Loucy (cell line): ENCODE measurements around the gene TICAM2.

Experiments
- H2AFZ ChIP-seq: fragments of 200-600 bp; sonication (generic); 2 replicates; pipeline ENCODE4 v1.6.0; 2016; ENCODE audit warnings: antibody characterized with exemption, mild to moderate bottlenecking, low read length, moderate library complexity
- H3F3A ChIP-seq: fragments of 200-600 bp; 2 replicates; pipeline ENCODE4 v1.6.0; 2016; ENCODE audit warnings: antibody characterized with exemption, low read depth, mild to moderate bottlenecking
- H3K27me3 ChIP-seq: fragments of 200-600 bp; sonication (generic); 2 replicates; pipeline ENCODE4 v1.6.1; 2014; ENCODE audit warnings: low read length, mild to moderate bottlenecking; ENCODE audit not compliant: insufficient read depth, poor library complexity, severe bottlenecking
- H3K36me3 ChIP-seq: fragments of 200-600 bp; sonication (generic); 2 replicates; pipeline ENCODE4 v1.6.1; 2016; ENCODE audit warnings: low read length; ENCODE audit not compliant: insufficient read depth
- H3K4me1 ChIP-seq: fragments of 200-600 bp; sonication (generic); 2 replicates; pipeline ENCODE4 v1.5.1; 2014; ENCODE audit warnings: low read length, mild to moderate bottlenecking; ENCODE audit not compliant: insufficient read depth, poor library complexity, severe bottlenecking
- H3K4me2 ChIP-seq: fragments of 200-600 bp; sonication (generic); 2 replicates; pipeline ENCODE4 v1.6.0; 2014; ENCODE audit warnings: antibody characterized with exemption, low read length, low read depth, mild to moderate bottlenecking; ENCODE audit not compliant: poor library complexity, severe bottlenecking
- H3K4me3 ChIP-seq: fragments of 200-600 bp; sonication (generic); 2 replicates; pipeline ENCODE4 v1.5.1; 2014; ENCODE audit warnings: low read length, mild to moderate bottlenecking, mixed read lengths; ENCODE audit not compliant: poor library complexity, severe bottlenecking
- H3K79me2 ChIP-seq: fragments of 200-600 bp; sonication (generic); 2 replicates; pipeline ENCODE4 v1.6.1; 2014; ENCODE audit warnings: low read length; ENCODE audit not compliant: insufficient read depth
- H3K9ac ChIP-seq: fragments of 200-600 bp; sonication (generic); 2 replicates; pipeline ENCODE4 v1.6.0; 2014; ENCODE audit warnings: mild to moderate bottlenecking, low read depth, low read length, moderate library complexity; ENCODE audit not compliant: poor library complexity, severe bottlenecking
- H3K9me2 ChIP-seq: fragments of 200-600 bp; sonication (generic); replicated peaks from 2 replicates; pipeline ENCODE4 v1.6.1; 2016; ENCODE audit warnings: low read depth, low read length, mixed read lengths
- H3K9me3 ChIP-seq: fragments of 200-600 bp; sonication (generic); 2 replicates; pipeline ENCODE4 v1.6.1; 2014; ENCODE audit warnings: mild to moderate bottlenecking, antibody characterized with exemption, low read length, low read depth; ENCODE audit not compliant: insufficient read depth
- H4K20me1 ChIP-seq: fragments of 200-600 bp; sonication (generic); 2 replicates; pipeline ENCODE4 v1.6.0; 2014; ENCODE audit warnings: antibody characterized with exemption, low read length, mild to moderate bottlenecking; ENCODE audit not compliant: insufficient read depth, poor library complexity, severe bottlenecking
- EZH2phosphoT487 ChIP-seq: fragments of 200-600 bp; IDR thresholded peaks from 2 replicates; pipeline ENCODE4 v1.6.1; 2018; ENCODE audit warnings: antibody characterized with exemption, mild to moderate bottlenecking, moderate library complexity, borderline replicate concordance
- TF ChIP-seq, protein P1 (sequence below): fragments of 200-600 bp; sonication (generic); conservative IDR thresholded peaks from 2 replicates; pipeline ENCODE4 v1.5.1; 2014; ENCODE audit warnings: mild to moderate bottlenecking, antibody characterized with exemption, low read length

The TICAM2 gene

DNA sequence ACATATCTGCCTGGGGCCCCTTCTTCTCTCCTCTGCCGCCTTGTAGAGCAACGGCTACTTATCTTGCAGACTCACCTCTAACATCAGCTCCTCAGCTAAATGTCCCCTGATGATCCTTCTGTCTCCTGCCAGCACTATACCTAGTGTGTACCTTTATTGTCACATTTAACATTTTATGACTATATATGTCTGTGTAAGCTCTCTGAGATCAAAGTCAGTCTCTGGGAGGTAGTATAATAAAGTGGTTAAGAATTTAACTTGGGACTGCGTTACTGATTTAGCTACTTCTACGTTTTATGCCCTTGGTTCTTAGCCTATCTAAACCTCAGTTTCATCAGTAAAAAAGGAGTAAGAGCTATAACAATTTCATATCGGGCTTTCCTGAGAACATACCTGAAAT lies 21.4 kb upstream of the TICAM2 start:
- H2AFZ ChIP-seq, result no peak overlapping the region
- no peaks in the 10 kb centered on the region for H3K9me2 ChIP-seq
- TF ChIP-seq, protein P1, sequence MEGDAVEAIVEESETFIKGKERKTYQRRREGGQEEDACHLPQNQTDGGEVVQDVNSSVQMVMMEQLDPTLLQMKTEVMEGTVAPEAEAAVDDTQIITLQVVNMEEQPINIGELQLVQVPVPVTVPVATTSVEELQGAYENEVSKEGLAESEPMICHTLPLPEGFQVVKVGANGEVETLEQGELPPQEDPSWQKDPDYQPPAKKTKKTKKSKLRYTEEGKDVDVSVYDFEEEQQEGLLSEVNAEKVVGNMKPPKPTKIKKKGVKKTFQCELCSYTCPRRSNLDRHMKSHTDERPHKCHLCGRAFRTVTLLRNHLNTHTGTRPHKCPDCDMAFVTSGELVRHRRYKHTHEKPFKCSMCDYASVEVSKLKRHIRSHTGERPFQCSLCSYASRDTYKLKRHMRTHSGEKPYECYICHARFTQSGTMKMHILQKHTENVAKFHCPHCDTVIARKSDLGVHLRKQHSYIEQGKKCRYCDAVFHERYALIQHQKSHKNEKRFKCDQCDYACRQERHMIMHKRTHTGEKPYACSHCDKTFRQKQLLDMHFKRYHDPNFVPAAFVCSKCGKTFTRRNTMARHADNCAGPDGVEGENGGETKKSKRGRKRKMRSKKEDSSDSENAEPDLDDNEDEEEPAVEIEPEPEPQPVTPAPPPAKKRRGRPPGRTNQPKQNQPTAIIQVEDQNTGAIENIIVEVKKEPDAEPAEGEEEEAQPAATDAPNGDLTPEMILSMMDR, result no peak
- no peak for TF ChIP-seq EZH2phosphoT487
- H3K4me3 ChIP-seq, result peak overlapping the region; percentile 94
- peaks cover 34% of the 10 kb centered on the region for H4K20me1 ChIP-seq
- peak overlapping the region; percentile 95 for H3K4me2 ChIP-seq
- H3K9ac ChIP-seq, result peak overlapping the region; percentile 87
- H3K4me1 ChIP-seq, result peaks cover 22% of the 10 kb centered on the region
- H3K79me2 ChIP-seq, result peaks cover 66% of the 10 kb centered on the region
- H3F3A ChIP-seq, result no peaks in the 10 kb centered on the region
- peaks cover 19% of the 10 kb centered on the region; the same call in 1 of the 2 replicates for H3K36me3 ChIP-seq
- H3K9me3 ChIP-seq, result no peaks in the 10 kb centered on the region
- H3K27me3 ChIP-seq, result no peaks in the 10 kb centered on the region

DNA sequence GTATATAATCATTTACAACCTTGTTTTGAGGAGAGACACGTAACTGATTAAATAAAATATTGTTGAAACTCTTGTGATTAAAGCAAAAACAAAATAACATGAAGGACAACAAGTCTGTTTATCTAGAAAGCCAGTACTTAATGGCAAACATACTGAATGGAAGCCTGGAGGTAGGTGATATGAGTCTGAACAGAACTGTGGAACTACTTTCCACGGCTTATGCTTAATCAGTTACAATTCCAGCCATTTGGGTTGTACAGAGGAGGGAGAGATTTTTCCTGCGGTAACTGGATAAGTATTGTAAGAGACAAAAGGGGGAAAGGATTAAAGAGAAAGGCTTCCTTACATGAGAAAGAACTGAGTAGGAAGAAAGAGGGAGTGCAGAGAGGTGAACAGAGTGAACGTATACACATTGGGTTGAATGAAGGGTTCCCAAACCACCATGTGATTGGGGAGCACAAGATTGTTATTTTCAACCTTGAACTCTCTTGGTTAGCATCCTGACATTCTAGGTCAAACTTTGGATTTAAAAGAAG lies 19.2 kb upstream of the TICAM2 start:
- H3K9me2 ChIP-seq, result no peaks in the 10 kb centered on the region
- no peaks in the 10 kb centered on the region for H3K27me3 ChIP-seq
- no peak overlapping the region for H3K9ac ChIP-seq
- H3K9me3 ChIP-seq, result no peaks in the 10 kb centered on the region
- no peaks in the 10 kb centered on the region for H3F3A ChIP-seq
- H3K4me1 ChIP-seq, result peaks cover 22% of the 10 kb centered on the region
- TF ChIP-seq EZH2phosphoT487, result no peak
- TF ChIP-seq, protein P1, result no peak
- peaks cover 25% of the 10 kb centered on the region; the same call in 1 of the 2 replicates for H3K36me3 ChIP-seq
- H3K4me2 ChIP-seq, result peak overlapping the region; percentile 95
- peak overlapping the region; percentile 94 for H3K4me3 ChIP-seq
- peaks cover 38% of the 10 kb centered on the region for H4K20me1 ChIP-seq
- no peak overlapping the region for H2AFZ ChIP-seq
- H3K79me2 ChIP-seq, result peaks cover 67% of the 10 kb centered on the region

DNA sequence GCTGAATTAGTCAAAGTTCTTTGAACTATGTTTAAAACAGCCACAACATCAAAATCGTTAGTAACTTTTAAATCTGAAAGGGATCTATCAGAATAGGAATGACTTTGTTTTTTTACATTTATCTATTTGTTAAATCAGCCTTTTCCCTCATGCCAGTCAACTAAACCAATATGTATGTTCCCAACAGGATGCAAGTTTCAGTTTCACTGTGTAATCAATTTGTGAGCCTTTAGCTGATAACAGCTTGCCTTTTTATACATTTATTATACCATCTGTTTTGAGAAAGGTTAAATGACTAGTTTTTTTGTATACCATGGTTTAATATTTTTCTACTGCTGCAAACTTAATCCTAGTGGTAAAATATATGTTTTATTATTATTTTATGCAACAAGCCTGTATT lies 14.6 kb upstream of the TICAM2 start:
- Histone ChIP-seq H3F3A (no peaks in the 10 kb centered on the region), H3K4me2 (no peak overlapping the region), H3K4me3 (no peak overlapping the region), H3K9ac (no peak overlapping the region), H3K27me3 (no peaks in the 10 kb centered on the region), H3K4me1 (peaks cover 9% of the 10 kb centered on the region), H3K79me2 (peaks cover 27% of the 10 kb centered on the region), H4K20me1 (peaks cover 8% of the 10 kb centered on the region), H2AFZ (no peak overlapping the region), H3K9me2 (no peaks in the 10 kb centered on the region), H3K9me3 (no peaks in the 10 kb centered on the region), H3K36me3 (peaks cover 44% of the 10 kb centered on the region; the same call in 1 of the 2 replicates)
- TF ChIP-seq EZH2phosphoT487, result no peak
- TF ChIP-seq, protein P1, result no peak
